ENCODE results near the gene TMEM31.
A peak's percentile ranks its signal among the peaks of the same experiment; 100 is the strongest.
"Not testable (repeated sequence)": the region's sequence is repeated elsewhere in the genome, so short reads cannot be mapped to it uniquely, and the experiment has no call there.

Gene TMEM31

GRCh38 chrX:103727115-103727514 lies 16.4 kb downstream of the TMEM31 start:
- DNase-seq = no peak

GRCh38 chrX:103729015-103729414 lies 18.3 kb downstream of the TMEM31 start:
- DNase-seq = no peak

- DNase-seq = no peak
Measured at GRCh38 chrX:103730147-103730795, 19.6 kb downstream of the TMEM31 start.

GRCh38 chrX:103730796-103731493 lies 20.2 kb downstream of the TMEM31 start:
- no peak for DNase-seq

GRCh38 chrX:103733017-103733416 lies 22.3 kb downstream of the TMEM31 start:
- no peak for DNase-seq

GRCh38 chrX:103734125-103734760 lies 23.5 kb downstream of the TMEM31 start:
- no peak for DNase-seq

- no peak for DNase-seq
Measured at GRCh38 chrX:103737696-103738095, 27.0 kb downstream of the TMEM31 start.

GRCh38 chrX:103739421-103739820 lies 28.7 kb downstream of the TMEM31 start:
- DNase-seq = no peak

- no peak for DNase-seq
Measured at GRCh38 chrX:103741879-103742278, 31.2 kb downstream of the TMEM31 start.

GRCh38 chrX:103742339-103742738 lies 31.6 kb downstream of the TMEM31 start:
- no peak for DNase-seq

- DNase-seq = no peak
Measured at GRCh38 chrX:103747163-103747562, 36.5 kb downstream of the TMEM31 start.

- DNase-seq = no peak
Measured at GRCh38 chrX:103754401-103754800, 43.7 kb downstream of the TMEM31 start.

- DNase-seq = peak in 1 of 2 experiments; percentile 20
Measured at GRCh38 chrX:103756736-103757135, 46.0 kb downstream of the TMEM31 start.

- DNase-seq = no peak
Measured at GRCh38 chrX:103758555-103758954, 47.8 kb downstream of the TMEM31 start.

- DNase-seq = not testable (repeated sequence)
Measured at GRCh38 chrX:103763541-103763940, 52.8 kb downstream of the TMEM31 start.

Data from NCI-H187 (cell line).